ENCODE results near the gene TPP2. TPM values are rescaled to one million over a fixed set of nuclear protein-coding genes. Genes with fewer than 3 reads are reported as not detected.

TPP2 gene
- total RNA-seq, 1 experiment from 2014 or later = 68.3 TPM

GRCh38 chr13:102548811-102549210 lies 48.0 kb upstream of the TPP2 start:
- CTCF ChIA-PET = no interaction called here
- no peak for ATAC-seq
- no peak overlapping the region for H3K27ac Mint-ChIP-seq
- POLR2A ChIA-PET = no interaction called here
- DNase-seq (ENCODE audit: low spot score) = no peak
- peaks cover 5% of the 10 kb centered on the region for H3K4me1 Mint-ChIP-seq
- H3K27me3 Mint-ChIP-seq (ENCODE audit: low read depth) = no peaks in the 10 kb centered on the region
- no peak overlapping the region for H3K4me3 Mint-ChIP-seq
- H3K36me3 Mint-ChIP-seq = no peaks in the 10 kb centered on the region
- TF ChIP-seq TP53 (CRISPR knock-in tag; IDR thresholded peaks at IDR 0.05) = no peak
- no peak for TF ChIP-seq MXD4 (CRISPR knock-in tag; IDR thresholded peaks at IDR 0.05; ENCODE audit: borderline replicate concordance)
- TF ChIP-seq, protein P1, sequence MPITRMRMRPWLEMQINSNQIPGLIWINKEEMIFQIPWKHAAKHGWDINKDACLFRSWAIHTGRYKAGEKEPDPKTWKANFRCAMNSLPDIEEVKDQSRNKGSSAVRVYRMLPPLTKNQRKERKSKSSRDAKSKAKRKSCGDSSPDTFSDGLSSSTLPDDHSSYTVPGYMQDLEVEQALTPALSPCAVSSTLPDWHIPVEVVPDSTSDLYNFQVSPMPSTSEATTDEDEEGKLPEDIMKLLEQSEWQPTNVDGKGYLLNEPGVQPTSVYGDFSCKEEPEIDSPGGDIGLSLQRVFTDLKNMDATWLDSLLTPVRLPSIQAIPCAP (CRISPR knock-in tag; IDR thresholded peaks at IDR 0.05) = no peak
- no peak for TF ChIP-seq ZBTB43 (CRISPR knock-in tag; IDR thresholded peaks at IDR 0.05)
- TF ChIP-seq KAT7 (CRISPR knock-in tag; IDR thresholded peaks at IDR 0.05; ENCODE audit: borderline replicate concordance) = no peak
- peaks cover 8% of the 10 kb centered on the region for H3K9me3 Mint-ChIP-seq

GRCh38 chr13:102550507-102550906 lies 46.3 kb upstream of the TPP2 start:
- H3K36me3 Mint-ChIP-seq = no peaks in the 10 kb centered on the region
- POLR2A ChIA-PET = no interaction called here
- H3K27me3 Mint-ChIP-seq (ENCODE audit: low read depth) = no peaks in the 10 kb centered on the region
- H3K27ac Mint-ChIP-seq = no peak overlapping the region; the same call in 1 of the 2 replicates
- peak; percentile 94 for ATAC-seq
- H3K9me3 Mint-ChIP-seq = peaks cover 8% of the 10 kb centered on the region
- no peak overlapping the region for H3K4me3 Mint-ChIP-seq
- peaks cover 5% of the 10 kb centered on the region for H3K4me1 Mint-ChIP-seq
- no peak for DNase-seq (ENCODE audit: low spot score)
- TF ChIP-seq TEAD4 (CRISPR knock-in tag; IDR thresholded peaks at IDR 0.05) (no peak), JAZF1 (CRISPR knock-in tag; IDR thresholded peaks at IDR 0.05) (no peak)
- TF ChIP-seq, protein P1 (CRISPR knock-in tag; IDR thresholded peaks at IDR 0.05) = no peak
- CTCF ChIA-PET = interaction anchor here (1.1 kb wide), 1 partner anchor 353 kb away, joined by 3 read pairs; no protein-coding TSS in a partner anchor

GRCh38 chr13:102555914-102556553 lies 40.8 kb upstream of the TPP2 start:
- Mint-ChIP-seq H3K36me3 (no peaks in the 10 kb centered on the region), H3K27ac (no peak overlapping the region), H3K4me3 (no peak overlapping the region), H3K9me3 (peaks cover 4% of the 10 kb centered on the region), H3K27me3 (ENCODE audit: low read depth) (no peaks in the 10 kb centered on the region), H3K4me1 (no peaks in the 10 kb centered on the region)
- CTCF ChIA-PET = interaction anchor here (0.7 to 1.9 kb wide), 48 partner anchors 9 to 1411 kb away, joined by 3 to 22 read pairs (median 5); no protein-coding TSS in a partner anchor
- TF ChIP-seq, protein P2, sequence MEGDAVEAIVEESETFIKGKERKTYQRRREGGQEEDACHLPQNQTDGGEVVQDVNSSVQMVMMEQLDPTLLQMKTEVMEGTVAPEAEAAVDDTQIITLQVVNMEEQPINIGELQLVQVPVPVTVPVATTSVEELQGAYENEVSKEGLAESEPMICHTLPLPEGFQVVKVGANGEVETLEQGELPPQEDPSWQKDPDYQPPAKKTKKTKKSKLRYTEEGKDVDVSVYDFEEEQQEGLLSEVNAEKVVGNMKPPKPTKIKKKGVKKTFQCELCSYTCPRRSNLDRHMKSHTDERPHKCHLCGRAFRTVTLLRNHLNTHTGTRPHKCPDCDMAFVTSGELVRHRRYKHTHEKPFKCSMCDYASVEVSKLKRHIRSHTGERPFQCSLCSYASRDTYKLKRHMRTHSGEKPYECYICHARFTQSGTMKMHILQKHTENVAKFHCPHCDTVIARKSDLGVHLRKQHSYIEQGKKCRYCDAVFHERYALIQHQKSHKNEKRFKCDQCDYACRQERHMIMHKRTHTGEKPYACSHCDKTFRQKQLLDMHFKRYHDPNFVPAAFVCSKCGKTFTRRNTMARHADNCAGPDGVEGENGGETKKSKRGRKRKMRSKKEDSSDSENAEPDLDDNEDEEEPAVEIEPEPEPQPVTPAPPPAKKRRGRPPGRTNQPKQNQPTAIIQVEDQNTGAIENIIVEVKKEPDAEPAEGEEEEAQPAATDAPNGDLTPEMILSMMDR (IDR thresholded peaks at IDR 0.05) = peak; percentile 30; the same call in 1 of the 2 replicates
- TF ChIP-seq IRF2 (CRISPR knock-in tag; IDR thresholded peaks at IDR 0.05; ENCODE audit: borderline replicate concordance, low read depth) = no peak
- TF ChIP-seq, protein P3, sequence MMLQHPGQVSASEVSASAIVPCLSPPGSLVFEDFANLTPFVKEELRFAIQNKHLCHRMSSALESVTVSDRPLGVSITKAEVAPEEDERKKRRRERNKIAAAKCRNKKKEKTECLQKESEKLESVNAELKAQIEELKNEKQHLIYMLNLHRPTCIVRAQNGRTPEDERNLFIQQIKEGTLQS (CRISPR knock-in tag; conservative IDR thresholded peaks at IDR 0.05) = no peak
- TF ChIP-seq, protein P4, sequence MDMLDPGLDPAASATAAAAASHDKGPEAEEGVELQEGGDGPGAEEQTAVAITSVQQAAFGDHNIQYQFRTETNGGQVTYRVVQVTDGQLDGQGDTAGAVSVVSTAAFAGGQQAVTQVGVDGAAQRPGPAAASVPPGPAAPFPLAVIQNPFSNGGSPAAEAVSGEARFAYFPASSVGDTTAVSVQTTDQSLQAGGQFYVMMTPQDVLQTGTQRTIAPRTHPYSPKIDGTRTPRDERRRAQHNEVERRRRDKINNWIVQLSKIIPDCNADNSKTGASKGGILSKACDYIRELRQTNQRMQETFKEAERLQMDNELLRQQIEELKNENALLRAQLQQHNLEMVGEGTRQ (CRISPR knock-in tag; IDR thresholded peaks at IDR 0.05) = no peak
- peak; percentile 77 for ATAC-seq
- DNase-seq (ENCODE audit: low spot score) = no peak
- POLR2A ChIA-PET = interaction anchor here (0.8 kb wide), 1 partner anchor 17 kb away, joined by 3 read pairs; no protein-coding TSS in a partner anchor

DNA sequence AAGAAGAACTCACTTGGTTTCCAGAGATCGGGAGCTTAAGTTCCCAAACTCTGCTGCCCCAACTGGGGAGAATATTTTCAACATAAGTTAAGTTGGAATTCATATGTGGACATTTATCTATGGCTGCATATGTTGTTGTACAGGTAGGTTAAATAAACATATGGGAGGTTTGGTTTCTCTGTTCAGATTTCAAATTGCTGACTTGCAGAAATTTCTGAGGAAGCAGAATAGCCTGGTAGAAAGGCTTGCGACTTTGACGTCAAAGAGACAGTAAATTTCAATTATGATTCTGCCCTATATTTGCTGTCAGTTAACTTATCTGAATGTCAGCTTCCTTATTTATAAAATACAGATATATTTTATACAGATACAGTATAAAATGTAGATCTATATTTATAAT lies 40.0 kb upstream of the TPP2 start:
- DNase-seq (ENCODE audit: low spot score) (no peak), ATAC-seq (no peak)
- CTCF ChIA-PET = interaction anchor here (0.6 to 1.9 kb wide), 12 partner anchors 14 to 1412 kb away, joined by 3 to 22 read pairs (median 11); no protein-coding TSS in a partner anchor
- POLR2A ChIA-PET = no interaction called here
- no peak overlapping the region for H3K27ac Mint-ChIP-seq
- no peak overlapping the region for H3K4me3 Mint-ChIP-seq
- H3K4me1 Mint-ChIP-seq = no peaks in the 10 kb centered on the region
- no peaks in the 10 kb centered on the region for H3K27me3 Mint-ChIP-seq (ENCODE audit: low read depth)
- no peaks in the 10 kb centered on the region for H3K36me3 Mint-ChIP-seq
- H3K9me3 Mint-ChIP-seq = peaks cover 4% of the 10 kb centered on the region
- TF ChIP-seq, protein P5, sequence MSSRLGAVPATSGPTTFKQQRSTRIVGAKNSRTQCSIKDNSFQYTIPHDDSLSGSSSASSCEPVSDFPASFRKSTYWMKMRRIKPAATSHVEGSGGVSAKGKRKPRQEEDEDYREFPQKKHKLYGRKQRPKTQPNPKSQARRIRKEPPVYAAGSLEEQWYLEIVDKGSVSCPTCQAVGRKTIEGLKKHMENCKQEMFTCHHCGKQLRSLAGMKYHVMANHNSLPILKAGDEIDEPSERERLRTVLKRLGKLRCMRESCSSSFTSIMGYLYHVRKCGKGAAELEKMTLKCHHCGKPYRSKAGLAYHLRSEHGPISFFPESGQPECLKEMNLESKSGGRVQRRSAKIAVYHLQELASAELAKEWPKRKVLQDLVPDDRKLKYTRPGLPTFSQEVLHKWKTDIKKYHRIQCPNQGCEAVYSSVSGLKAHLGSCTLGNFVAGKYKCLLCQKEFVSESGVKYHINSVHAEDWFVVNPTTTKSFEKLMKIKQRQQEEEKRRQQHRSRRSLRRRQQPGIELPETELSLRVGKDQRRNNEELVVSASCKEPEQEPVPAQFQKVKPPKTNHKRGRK (CRISPR knock-in tag; IDR thresholded peaks at IDR 0.05; ENCODE audit: borderline replicate concordance) = no peak
- no peak for TF ChIP-seq TP53 (CRISPR knock-in tag; IDR thresholded peaks at IDR 0.05)
- no peak for TF ChIP-seq ZNF532 (CRISPR knock-in tag; IDR thresholded peaks at IDR 0.05; ENCODE audit: borderline replicate concordance)
- no peak for TF ChIP-seq PRRX2 (CRISPR knock-in tag; IDR thresholded peaks at IDR 0.05)
- no peak for TF ChIP-seq GABPB1 (CRISPR knock-in tag; IDR thresholded peaks at IDR 0.05)
